Measurements from ENCODE around the gene LCE1E. TPM values are rescaled to one million over a fixed set of nuclear protein-coding genes. Genes with fewer than 3 reads are reported as not detected.

LCE1E gene
- total RNA-seq, 1 donor = not detected

- H3K4me3 ChIP-seq (ENCODE audit: low read length) = no peak overlapping the region
- H3K9me3 ChIP-seq (ENCODE audit: low read depth, low read length) = no peaks in the 10 kb centered on the region
- no peaks in the 10 kb centered on the region for H3K27me3 ChIP-seq (ENCODE audit: insufficient read depth, low read length)
- no peaks in the 10 kb centered on the region for H3K4me1 ChIP-seq (ENCODE audit: insufficient read depth, low read length)
Measured at GRCh38 chr1:152823294-152823693, 37.2 kb downstream of the LCE1E start.

- Histone ChIP-seq H3K9me3 (ENCODE audit: low read depth, low read length) (no peaks in the 10 kb centered on the region), H3K4me1 (ENCODE audit: insufficient read depth, low read length) (no peaks in the 10 kb centered on the region), H3K27me3 (ENCODE audit: insufficient read depth, low read length) (peaks cover 4% of the 10 kb centered on the region), H3K4me3 (ENCODE audit: low read length) (no peak overlapping the region)
Measured at GRCh38 chr1:152824964-152825363, 38.9 kb downstream of the LCE1E start.

- H3K27me3 ChIP-seq (ENCODE audit: insufficient read depth, low read length) = peaks cover 4% of the 10 kb centered on the region
- H3K4me3 ChIP-seq (ENCODE audit: low read length) = no peak within 1 kb of the TSS
- no peaks in the 10 kb centered on the region for H3K4me1 ChIP-seq (ENCODE audit: insufficient read depth, low read length)
- no peaks in the 10 kb centered on the region for H3K9me3 ChIP-seq (ENCODE audit: low read depth, low read length)
Measured at GRCh38 chr1:152827173-152827572, 41.1 kb downstream of the LCE1E start, which contains the start of gene LCE1A. LCE1A (plus strand) TSS chr1:152827473; CDS start chr1:152827473, 0 bp downstream.

GRCh38 chr1:152836870-152837269 is 50.8 kb downstream of the LCE1E start:
- no peak overlapping the region for H3K4me3 ChIP-seq (ENCODE audit: low read length)
- no peaks in the 10 kb centered on the region for H3K4me1 ChIP-seq (ENCODE audit: insufficient read depth, low read length)
- no peaks in the 10 kb centered on the region for H3K9me3 ChIP-seq (ENCODE audit: low read depth, low read length)
- H3K27me3 ChIP-seq (ENCODE audit: insufficient read depth, low read length) = no peaks in the 10 kb centered on the region

Other genes starting within 250 kb of the LCE1E start
- not detected for gene LCE3E, start 219.5 kb upstream of the LCE1E start, total RNA-seq
- not detected for gene LCE3D, start 205.7 kb upstream of the LCE1E start, total RNA-seq
- gene LCE3C, start 186.0 kb upstream of the LCE1E start, total RNA-seq = not detected
- not detected for gene LCE3B, start 172.4 kb upstream of the LCE1E start, total RNA-seq
- gene LCE3A, start 163.2 kb upstream of the LCE1E start, total RNA-seq = not detected
- not detected for gene LCE2D, start 122.9 kb upstream of the LCE1E start, total RNA-seq
- gene LCE2C, start 111.0 kb upstream of the LCE1E start, total RNA-seq = not detected
- gene LCE2B, start 100.1 kb upstream of the LCE1E start, total RNA-seq = not detected
- gene LCE2A, start 87.9 kb upstream of the LCE1E start, total RNA-seq = not detected
- gene LCE4A, start 78.1 kb upstream of the LCE1E start, total RNA-seq = not detected
- not detected for gene KPRP, start 28.2 kb upstream of the LCE1E start, total RNA-seq
- not detected for gene LCE1F, start 11.1 kb upstream of the LCE1E start, total RNA-seq
- not detected for gene LCE1D, start 10.5 kb downstream of the LCE1E start, total RNA-seq
- not detected for gene LCE1C, start 20.4 kb downstream of the LCE1E start, total RNA-seq
- not detected for gene LCE1B, start 25.7 kb downstream of the LCE1E start, total RNA-seq
- gene LCE1A, start 41.2 kb downstream of the LCE1E start, total RNA-seq = not detected
- gene LCE6A, start 56.6 kb downstream of the LCE1E start, total RNA-seq = not detected
- gene LCE7A, start 73.7 kb downstream of the LCE1E start, total RNA-seq = not detected
- gene SMCP, start 92.1 kb downstream of the LCE1E start, total RNA-seq = not detected
- gene IVL, start 122.3 kb downstream of the LCE1E start, total RNA-seq = not detected
- not detected for gene SPRR5, start 160.9 kb downstream of the LCE1E start, total RNA-seq
- gene SPRR4, start 184.4 kb downstream of the LCE1E start, total RNA-seq = not detected
- gene SPRR1A, start 197.8 kb downstream of the LCE1E start, total RNA-seq = not detected
- not detected for gene SPRR3, start 215.5 kb downstream of the LCE1E start, total RNA-seq
- gene SPRR1B, start 244.9 kb downstream of the LCE1E start, total RNA-seq = not detected

Data from mononuclear cell (primary cell).